NOMO-1 (cell line): Measurements from ENCODE around the gene EGFL7.
"Not testable (repeated sequence)": the region's sequence is repeated elsewhere in the genome, so short reads cannot be mapped to it uniquely, and the experiment has no call there.

Source experiments
- DNase-seq, 2 experiments: peaks; one replicate each; lab custom pipeline; 2025; ENCODE audit not compliant: unreplicated experiment in 2 of 2; lab: John Stamatoyannopoulos, UW

EGFL7 gene

GRCh38 chr9:136695955-136696354 lies 33.2 kb downstream of the EGFL7 start:
- DNase-seq = no peak

GRCh38 chr9:136696502-136696901 lies 33.8 kb downstream of the EGFL7 start:
- no peak for DNase-seq

- peak in 1 of 2 experiments; percentile 47 for DNase-seq
Observed at GRCh38 chr9:136697146-136697820, 34.6 kb downstream of the EGFL7 start.

- DNase-seq = peak; percentile 74 to 95
Observed at GRCh38 chr9:136697821-136698526, 35.3 kb downstream of the EGFL7 start.

GRCh38 chr9:136698635-136699246 lies 36.0 kb downstream of the EGFL7 start:
- no peak for DNase-seq

- DNase-seq = no peak
Observed at GRCh38 chr9:136700304-136700703, 37.6 kb downstream of the EGFL7 start.

GRCh38 chr9:136700959-136701667 lies 38.4 kb downstream of the EGFL7 start:
- DNase-seq = peak in 1 of 2 experiments; percentile 41

GRCh38 chr9:136701668-136702053 lies 38.9 kb downstream of the EGFL7 start:
- DNase-seq = no peak

- DNase-seq = peak; percentile 88 to 89
Observed at GRCh38 chr9:136703276-136703860, 40.7 kb downstream of the EGFL7 start.

GRCh38 chr9:136704741-136705140 lies 42.0 kb downstream of the EGFL7 start:
- not testable (repeated sequence) for DNase-seq

- DNase-seq = peak; percentile 65 to 72
Observed at GRCh38 chr9:136705564-136705963, 42.8 kb downstream of the EGFL7 start.

- no peak for DNase-seq
Observed at GRCh38 chr9:136707011-136707410, 44.3 kb downstream of the EGFL7 start.

GRCh38 chr9:136707849-136708517 lies 45.3 kb downstream of the EGFL7 start:
- DNase-seq = no peak

- DNase-seq = no peak
Observed at GRCh38 chr9:136709454-136710109, 46.9 kb downstream of the EGFL7 start.

- no peak for DNase-seq
Observed at GRCh38 chr9:136710543-136710942, 47.8 kb downstream of the EGFL7 start.

- DNase-seq = not testable (repeated sequence)
Observed at GRCh38 chr9:136711219-136711648, 48.5 kb downstream of the EGFL7 start.

GRCh38 chr9:136711751-136712689 lies 49.3 kb downstream of the EGFL7 start, which contains the start of gene DIPK1B:
Gene DIPK1B (plus strand): TSS chr9:136712572. CDS start chr9:136712666, 94 bp downstream.
- no peak for DNase-seq

GRCh38 chr9:136712690-136713544 lies 50.2 kb downstream of the EGFL7 start:
- no peak for DNase-seq
